Measurements from ENCODE around the gene BUB1B.

GRCh38 chr15:40183636-40184463 is 23.0 kb downstream of the BUB1B start:
- TF ChIP-seq CTCF (IDR thresholded peaks at IDR 0.05) (no peak), POLR2AphosphoS5 (IDR thresholded peaks at IDR 0.05; ENCODE audit: low read depth, low read length) (no peak), SIN3A (IDR thresholded peaks at IDR 0.05; ENCODE audit: borderline replicate concordance, insufficient read depth, low read depth, low read length) (no peak), TCF7L2 (IDR thresholded peaks at IDR 0.05; ENCODE audit: low read depth, low read length) (no peak), REST (IDR thresholded peaks at IDR 0.05; ENCODE audit: insufficient read depth in 1 of 2, low read depth in 2 of 2, low read length in 1 of 2) (no peak)

Measured in Panc1 (cell line).